H1 (cell line): ENCODE results near the gene BACE2. TPM values are rescaled to one million over a fixed set of nuclear protein-coding genes. Genes with fewer than 3 reads are reported as not detected.

Experiments used
- CTCF ChIA-PET: fragments of 300-600 bp; sonication (Branson Sonifier 250); formaldehyde crosslinking; loops from one replicate; lab custom pipeline; 2021; ENCODE audit not compliant: partially characterized antibody; lab: Charles Lee
- POLR2A ChIA-PET: fragments of 300-600 bp; sonication (Branson Sonifier 250); formaldehyde crosslinking; loops from one replicate; lab custom pipeline; 2021; ENCODE audit warnings: inconsistent platforms; ENCODE audit not compliant: partially characterized antibody; lab: Charles Lee
- DNase-seq, 2 experiments: peaks; one replicate each; pipeline versions ENCODE4 v3.0.0 to v3.0.0-alpha.2; 2010 to 2022; ENCODE audit warnings: low spot score in 2 of 2, low read depth in 1 of 2, mixed read lengths in 1 of 2
- FAIRE-seq: peaks from 2 replicates; lab custom pipeline; 2011; peaks lifted over from hg19 to GRCh38; lab: Jason Lieb, UNC
- H2AFZ ChIP-seq: 2 replicates; pipeline ENCODE4 v1.8.1; 2012; ENCODE audit warnings: low read length, inconsistent platforms
- H2AK5ac ChIP-seq: 2 replicates; pipeline ENCODE4 v1.6.1; 2013; ENCODE audit warnings: low read depth, low read length
- H2BK120ac ChIP-seq: replicated peaks from 2 replicates; pipeline ENCODE3; 2013; ENCODE audit warnings: low read depth, low read length, inconsistent platforms
- H2BK12ac ChIP-seq: 2 replicates; pipeline ENCODE4 v1.6.1; 2013; ENCODE audit warnings: low read depth, low read length
- H2BK15ac ChIP-seq: 2 replicates; pipeline ENCODE4 v1.6.1; 2013; ENCODE audit warnings: low read length
- H2BK20ac ChIP-seq: 2 replicates; pipeline ENCODE4 v1.6.1; 2013; ENCODE audit warnings: low read length
- H2BK5ac ChIP-seq: 2 replicates; pipeline ENCODE4 v1.6.1; 2013; ENCODE audit warnings: low read depth, low read length
- H3K14ac ChIP-seq: 2 replicates; pipeline ENCODE4 v1.6.1; 2013; ENCODE audit warnings: inconsistent platforms; ENCODE audit not compliant: insufficient read length
- H3K18ac ChIP-seq: 2 replicates; pipeline ENCODE4 v1.6.1; 2013; ENCODE audit warnings: low read length; ENCODE audit errors: extremely low read depth
- H3K23ac ChIP-seq: 2 replicates; pipeline ENCODE4 v1.6.1; 2013; ENCODE audit warnings: inconsistent platforms; ENCODE audit not compliant: insufficient read length
- H3K23me2 ChIP-seq: 2 replicates; pipeline ENCODE4 v1.6.1; 2013; ENCODE audit warnings: low read depth, low read length
- H3K27ac ChIP-seq: 2 replicates; pipeline ENCODE4 v1.6.1; 2011; ENCODE audit warnings: low read depth, low read length, inconsistent platforms
- H3K27me3 ChIP-seq, 4 experiments: replicated peaks in 1 of 4; 1 replicate in 1 of 4; 2 replicates in 3 of 4; pipeline versions ENCODE4 v1.6.1 to v1.8.1; 2011 to 2013; ENCODE audit warnings: low read length in 3 of 4, mild to moderate bottlenecking in 3 of 4, inconsistent platforms in 2 of 4, mixed read lengths in 2 of 4, moderate library complexity in 1 of 4; ENCODE audit not compliant: control insufficient read depth in 3 of 4, insufficient read depth in 3 of 4; ENCODE audit errors: extremely low read depth in 1 of 4
- H3K36me3 ChIP-seq, 4 experiments: 2 replicates each; pipeline versions ENCODE4 v1.6.1 to v1.8.1; 2011 to 2013; ENCODE audit warnings: mild to moderate bottlenecking in 4 of 4, low read length in 3 of 4, moderate library complexity in 2 of 4, control low read depth in 1 of 4, inconsistent platforms in 1 of 4; ENCODE audit not compliant: insufficient read depth in 4 of 4, control insufficient read depth in 2 of 4
- H3K4ac ChIP-seq: replicated peaks from 2 replicates; pipeline ENCODE3; 2013; ENCODE audit warnings: low read length, low read depth, mixed read lengths, inconsistent platforms; ENCODE audit not compliant: insufficient read length
- H3K4me1 ChIP-seq, 4 experiments: replicated peaks in 1 of 4; 1 replicate in 1 of 4; 2 replicates in 3 of 4; pipeline versions ENCODE4 v1.6.1 to v1.8.1; 2011 to 2013; ENCODE audit warnings: low read length in 3 of 4, inconsistent platforms in 2 of 4, mixed read lengths in 1 of 4; ENCODE audit not compliant: insufficient read depth in 4 of 4, control insufficient read depth in 3 of 4
- H3K4me2 ChIP-seq, 2 experiments: 2 replicates each; pipeline versions ENCODE4 v1.6.1 to v1.8.1; 2011 to 2013; ENCODE audit warnings: low read depth in 2 of 2, low read length in 2 of 2, control low read depth in 1 of 2, inconsistent platforms in 1 of 2, mild to moderate bottlenecking in 1 of 2; ENCODE audit not compliant: insufficient read depth in 1 of 2
- H3K4me3 ChIP-seq, 4 experiments: fragments of 200-600, 300-600 bp in 1 of 4; sonication (generic), shearing (Covaris generic), sonication (Bioruptor Twin) in 1 of 4; 2 replicates each; pipeline versions ENCODE4 v1.5.1 to v1.8.1; 2011 to 2016; ENCODE audit warnings: low read length in 4 of 4, low read depth in 3 of 4, control low read depth in 2 of 4, inconsistent platforms in 2 of 4, mild to moderate bottlenecking in 2 of 4, mixed read lengths in 1 of 4, moderate library complexity in 1 of 4; ENCODE audit not compliant: insufficient read depth in 2 of 4; ENCODE audit errors: extremely low read depth in 1 of 4
- H3K56ac ChIP-seq: replicated peaks from 2 replicates; pipeline ENCODE3; 2013; ENCODE audit warnings: low read depth, mild to moderate bottlenecking, mixed read lengths, low read length, inconsistent platforms; ENCODE audit not compliant: insufficient read length
- H3K79me1 ChIP-seq: 2 replicates; pipeline ENCODE4 v1.6.1; 2013; ENCODE audit warnings: low read depth, low read length, control low read depth
- H3K79me2 ChIP-seq, 2 experiments: 2 replicates each; pipeline versions ENCODE4 v1.6.1 to v1.8.1; 2012 to 2013; ENCODE audit warnings: low read length in 2 of 2, mild to moderate bottlenecking in 2 of 2, inconsistent platforms in 1 of 2; ENCODE audit not compliant: insufficient read depth in 2 of 2, control insufficient read depth in 1 of 2
- H3K9ac ChIP-seq, 4 experiments: replicated peaks in 1 of 4; 1 replicate in 1 of 4; 2 replicates in 3 of 4; pipeline versions ENCODE4 v1.6.1 to v1.8.1; 2011 to 2013; ENCODE audit warnings: low read depth in 3 of 4, low read length in 3 of 4, control low read depth in 2 of 4, mild to moderate bottlenecking in 2 of 4, moderate library complexity in 2 of 4, inconsistent platforms in 1 of 4; ENCODE audit errors: extremely low read depth in 1 of 4
- H3K9me3 ChIP-seq, 2 experiments: 2 replicates each; pipeline versions ENCODE4 v1.6.1 to v1.8.1; 2012 to 2013; ENCODE audit warnings: mild to moderate bottlenecking in 2 of 2, moderate library complexity in 2 of 2, control low read depth in 1 of 2, inconsistent platforms in 1 of 2, low read depth in 1 of 2, low read length in 1 of 2, mixed read lengths in 1 of 2; ENCODE audit not compliant: insufficient read depth in 2 of 2
- H4K20me1 ChIP-seq, 2 experiments: replicated peaks in 1 of 2; 2 replicates each; pipeline versions ENCODE3 to v1.8.1; 2011 to 2013; ENCODE audit warnings: inconsistent platforms in 2 of 2, low read length in 2 of 2, mild to moderate bottlenecking in 1 of 2; ENCODE audit not compliant: insufficient read depth in 2 of 2, control insufficient read depth in 1 of 2
- H4K5ac ChIP-seq: 2 replicates; pipeline ENCODE4 v1.6.1; 2013; ENCODE audit warnings: low read length, low read depth, mixed read lengths, inconsistent platforms; ENCODE audit not compliant: insufficient read length
- H4K8ac ChIP-seq: 2 replicates; pipeline ENCODE4 v1.8.0; 2013; ENCODE audit warnings: mild to moderate bottlenecking, moderate library complexity, low read length, inconsistent platforms; ENCODE audit not compliant: insufficient read depth; ENCODE audit errors: extremely low read depth
- H4K91ac ChIP-seq: replicated peaks from 2 replicates; pipeline ENCODE3; 2013; ENCODE audit warnings: low read length, mixed read lengths, inconsistent platforms; ENCODE audit not compliant: insufficient read length
- HDAC2 ChIP-seq, 2 experiments: fragments of 300-600 bp in 1 of 2; sonication (generic) in 1 of 2; IDR thresholded peaks; 2 replicates each; pipeline ENCODE4 v1.6.1; 2011 to 2012; ENCODE audit warnings: low read depth in 2 of 2, low read length in 2 of 2, mild to moderate bottlenecking in 2 of 2, moderate library complexity in 2 of 2, borderline replicate concordance in 1 of 2, inconsistent platforms in 1 of 2
- JUND ChIP-seq: IDR thresholded peaks from 2 replicates; pipeline ENCODE4 v1.6.1; 2011; ENCODE audit warnings: mild to moderate bottlenecking, improper control_type of control experiment, low read length
- PHF8 ChIP-seq: fragments of 200-600 bp; sonication (generic); conservative IDR thresholded peaks from 2 replicates; pipeline ENCODE4 v1.7.1; 2012; ENCODE audit warnings: low read depth, mild to moderate bottlenecking, inconsistent platforms, low read length, moderate library complexity
- POLR2AphosphoS5 ChIP-seq: IDR thresholded peaks from 2 replicates; pipeline ENCODE4 v1.6.1; 2011; ENCODE audit warnings: low read depth, low read length
- SIX5 ChIP-seq: IDR thresholded peaks from 2 replicates; pipeline ENCODE4 v1.6.1; 2011; ENCODE audit warnings: mild to moderate bottlenecking, low read depth, low read length
- TAF1 ChIP-seq: IDR thresholded peaks from 2 replicates; pipeline ENCODE4 v1.6.1; 2011; ENCODE audit warnings: mild to moderate bottlenecking, low read depth, low read length
- WGBS, 2 experiments: shearing (Covaris generic) in 1 of 2; methylation state at CpG; one replicate each; pipeline versions ENCODE4 v1.1.6 to v1.1.7; 2013 to 2015; ENCODE audit warnings: low lambda C conversion rate in 2 of 2, mixed read lengths in 2 of 2, inconsistent platforms in 1 of 2, low coverage in 1 of 2, missing lambda C conversion rate in 1 of 2; ENCODE audit not compliant: insufficient replicate concordance in 2 of 2, insufficient coverage in 1 of 2, insufficient read length in 1 of 2; ENCODE audit errors: extremely low coverage in 1 of 2, missing lambda C conversion rate in 1 of 2; 5-methylcytosine and 5-hydroxymethylcytosine counted together
- polyA plus RNA-seq, 7 experiments: library from polyadenylated mRNA; depleted of rRNA in 3 of 7; stranded (reverse) in 5 of 7; unstranded in 2 of 7; fragments of >200 nt in 5 of 7; fragments of 200-250 nt in 2 of 7; gene quantifications; 1 replicate in 5 of 7; 2 replicates in 1 of 7; 4 replicates in 1 of 7; pipeline versions ENCODE4 v1.2.1 to v1.2.3, GENCODE V29; 2011 to 2013; ENCODE audit warnings: missing spikeins in 2 of 7, mixed read lengths in 2 of 7
- total RNA-seq: library from RNA; stranded (reverse); fragmentation: NEBNext Ultra II Directional; extraction: Animal tissue kit (Norgen Biotek cat#: 25700); gene quantifications from 2 replicates; pipeline ENCODE4 v1.2.1, GENCODE V29; 2021

Gene BACE2
- total and polyA plus RNA-seq, 2 of the 8 experiments (the other 6 are each of a cell fraction or from before 2014, with no cell fraction given), result 8.1 to 10.9 TPM

DNA sequence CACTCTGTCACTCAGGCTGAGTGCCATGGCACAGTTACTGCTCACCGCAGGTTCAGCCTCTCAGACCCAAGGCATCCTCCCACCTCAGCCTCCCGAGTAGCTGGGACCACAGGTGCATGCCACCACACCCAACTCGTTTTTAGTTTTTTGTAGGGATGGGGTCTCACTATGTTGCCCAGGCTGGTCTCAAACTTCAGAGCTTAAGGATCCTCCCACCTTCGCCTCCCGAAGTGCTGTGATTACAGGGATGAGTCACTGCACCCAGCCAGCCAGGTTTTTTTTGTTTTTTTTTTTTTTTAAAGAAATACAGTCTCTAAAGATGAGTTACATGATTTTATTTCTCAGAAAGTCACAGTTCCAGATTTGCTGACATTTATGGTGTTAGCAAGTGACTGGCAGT is 29.0 kb downstream of the BACE2 start:
- no peaks in the 10 kb centered on the region for H3K23me2 ChIP-seq
- H4K91ac ChIP-seq, result no peak overlapping the region
- H3K4ac ChIP-seq, result no peak overlapping the region
- WGBS, 2 experiments, result 80% methylated on average over 5 of the region's 5 CpGs; no CpG with 5 or more reads in 1 of the 2 experiments
- H3K18ac ChIP-seq, result no peak overlapping the region
- no peak overlapping the region for H2BK15ac ChIP-seq
- no peaks in the 10 kb centered on the region; the same call in 1 of the 2 replicates for H3K79me1 ChIP-seq
- no peaks in the 10 kb centered on the region; a peak in 1 of 7 replicates for H3K4me1 ChIP-seq
- FAIRE-seq (no peak), DNase-seq (no peak)
- CTCF ChIA-PET, result interaction anchor here (1.4 to 2.3 kb wide), 2 partner anchors 26 to 86 kb away, joined by 3 to 11 read pairs; no protein-coding TSS in a partner anchor
- no peak overlapping the region for H2AFZ ChIP-seq
- H4K8ac ChIP-seq, result no peak overlapping the region
- no peak overlapping the region for H2BK12ac ChIP-seq
- H3K9me3 ChIP-seq, result no peaks in the 10 kb centered on the region
- POLR2A ChIA-PET, result interaction anchor here (0.6 kb wide), 1 partner anchor 179 kb away, joined by 3 read pairs; no protein-coding TSS in a partner anchor
- H3K4me2 ChIP-seq, result no peak overlapping the region
- no peak overlapping the region for H3K23ac ChIP-seq
- H4K20me1 ChIP-seq, result no peaks in the 10 kb centered on the region
- H3K4me3 ChIP-seq, result no peak overlapping the region
- no peak overlapping the region for H2BK20ac ChIP-seq
- no peak overlapping the region for H3K56ac ChIP-seq
- no peak overlapping the region for H3K14ac ChIP-seq
- H3K27me3 ChIP-seq, result no peaks in the 10 kb centered on the region
- no peak overlapping the region for H2BK5ac ChIP-seq
- no peak overlapping the region for H3K27ac ChIP-seq
- no peak overlapping the region for H2AK5ac ChIP-seq
- no peaks in the 10 kb centered on the region for H3K36me3 ChIP-seq
- H2BK120ac ChIP-seq, result no peak overlapping the region
- no peak overlapping the region for H4K5ac ChIP-seq
- no peak overlapping the region for H3K9ac ChIP-seq
- no peaks in the 10 kb centered on the region for H3K79me2 ChIP-seq
- TF ChIP-seq JUND (no peak), PHF8 (no peak), HDAC2 (IDR thresholded peaks at IDR 0.05; ENCODE audit: borderline replicate concordance in 1 of 2, low read depth in 2 of 2, low read length in 2 of 2) (no peak), POLR2AphosphoS5 (no peak), SIX5 (no peak), TAF1 (no peak)
